Measurements from ENCODE around the gene RPL36. TPM values are rescaled to one million over a fixed set of nuclear protein-coding genes. Genes with fewer than 3 reads are reported as not detected.

RPL36 gene
- total RNA-seq, 1 donor from 2014 or later, result 1,018 TPM

DNA sequence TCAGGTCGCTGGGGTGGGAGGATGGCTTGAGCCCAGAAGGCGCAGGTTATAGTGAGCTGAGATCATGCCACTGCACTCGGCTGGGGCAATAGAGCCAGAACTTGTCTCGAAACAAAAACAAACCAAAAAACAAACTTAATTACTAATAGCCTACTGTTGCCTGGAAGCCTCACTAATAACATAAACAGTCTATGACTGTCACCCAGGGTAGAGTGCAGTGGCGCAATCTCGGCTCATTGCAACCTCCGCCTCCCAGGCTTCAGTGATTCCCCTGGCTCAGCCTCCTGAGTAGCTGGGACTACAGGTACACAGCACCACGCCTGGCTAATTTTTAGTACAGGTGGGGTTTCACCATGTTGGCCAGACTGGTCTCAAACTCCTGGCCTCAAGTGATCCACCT, 48.3 kb downstream of the RPL36 start:
- no peak overlapping the region for H3K4me3 ChIP-seq (ENCODE audit: low read depth, low read length)
- FAIRE-seq, result no peak
- H3K36me3 ChIP-seq (ENCODE audit: control insufficient read depth, insufficient read depth, low read length), result no peaks in the 10 kb centered on the region
- peak; percentile 52 for DNase-seq (ENCODE audit: low read depth)
- TF ChIP-seq, protein P1, sequence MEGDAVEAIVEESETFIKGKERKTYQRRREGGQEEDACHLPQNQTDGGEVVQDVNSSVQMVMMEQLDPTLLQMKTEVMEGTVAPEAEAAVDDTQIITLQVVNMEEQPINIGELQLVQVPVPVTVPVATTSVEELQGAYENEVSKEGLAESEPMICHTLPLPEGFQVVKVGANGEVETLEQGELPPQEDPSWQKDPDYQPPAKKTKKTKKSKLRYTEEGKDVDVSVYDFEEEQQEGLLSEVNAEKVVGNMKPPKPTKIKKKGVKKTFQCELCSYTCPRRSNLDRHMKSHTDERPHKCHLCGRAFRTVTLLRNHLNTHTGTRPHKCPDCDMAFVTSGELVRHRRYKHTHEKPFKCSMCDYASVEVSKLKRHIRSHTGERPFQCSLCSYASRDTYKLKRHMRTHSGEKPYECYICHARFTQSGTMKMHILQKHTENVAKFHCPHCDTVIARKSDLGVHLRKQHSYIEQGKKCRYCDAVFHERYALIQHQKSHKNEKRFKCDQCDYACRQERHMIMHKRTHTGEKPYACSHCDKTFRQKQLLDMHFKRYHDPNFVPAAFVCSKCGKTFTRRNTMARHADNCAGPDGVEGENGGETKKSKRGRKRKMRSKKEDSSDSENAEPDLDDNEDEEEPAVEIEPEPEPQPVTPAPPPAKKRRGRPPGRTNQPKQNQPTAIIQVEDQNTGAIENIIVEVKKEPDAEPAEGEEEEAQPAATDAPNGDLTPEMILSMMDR (IDR thresholded peaks at IDR 0.05; ENCODE audit: insufficient read depth, low read length, severe bottlenecking), result no peak
- H3K27me3 ChIP-seq (ENCODE audit: control insufficient read depth, insufficient read depth, low read length), result no peaks in the 10 kb centered on the region

Other genes with a start within 250 kb of the RPL36 start
- gene ZNRF4, start 234.9 kb upstream of the RPL36 start, total RNA-seq, result not detected in 2 replicates
- 4.2 and 10.1 TPM in 2 replicates for gene TINCR, start 122.3 kb upstream of the RPL36 start, total RNA-seq
- 24.0 and 37.4 TPM in 2 replicates for gene SAFB2, start 67.5 kb upstream of the RPL36 start, total RNA-seq
- gene SAFB, start 67.2 kb upstream of the RPL36 start, total RNA-seq, result 44.0 and 80.6 TPM in 2 replicates
- gene MICOS13, start 9.8 kb upstream of the RPL36 start, total RNA-seq, result 30.0 and 54.0 TPM in 2 replicates
- gene HSD11B1L, start 9.3 kb upstream of the RPL36 start, total RNA-seq, result 7.1 and 8.6 TPM in 2 replicates
- gene LONP1, start 29.9 kb downstream of the RPL36 start, total RNA-seq, result 220 and 272 TPM in 2 replicates
- not detected in 2 replicates for gene CATSPERD, start 30.3 kb downstream of the RPL36 start, total RNA-seq
- 0.26 and 0.53 TPM in 2 replicates for gene PRR22, start 94.5 kb downstream of the RPL36 start, total RNA-seq
- gene DUS3L, start 100.9 kb downstream of the RPL36 start, total RNA-seq, result 26.8 and 55.5 TPM in 2 replicates
- gene NRTN, start 114.8 kb downstream of the RPL36 start, total RNA-seq, result 0.51 and 1.3 TPM in 2 replicates
- gene FUT6, start 149.4 kb downstream of the RPL36 start, total RNA-seq, result 2.1 and 7.9 TPM in 2 replicates
- 16.1 and 40.8 TPM in 2 replicates for gene FUT3, start 161.2 kb downstream of the RPL36 start, total RNA-seq
- gene FUT5, start 180.2 kb downstream of the RPL36 start, total RNA-seq, result 0.26 TPM in 1 of 2 replicates, not detected in the other
- 116 and 230 TPM in 2 replicates for gene NDUFA11, start 213.5 kb downstream of the RPL36 start, total RNA-seq
- 3.8 and 4.5 TPM in 2 replicates for gene VMAC, start 214.6 kb downstream of the RPL36 start, total RNA-seq
- gene CAPS, start 224.0 kb downstream of the RPL36 start, total RNA-seq, result 8.2 and 18.8 TPM in 2 replicates

All from bronchial epithelial cell (primary cell).